HepG2 (cell line): Measurements from ENCODE around the gene CIROP. TPM values are rescaled to one million over a fixed set of nuclear protein-coding genes. Genes with fewer than 3 reads are reported as not detected.

Source experiments
- DNMT3B ChIP-seq: conservative IDR thresholded peaks from 2 replicates; pipeline ENCODE4 v1.6.1; 2016; ENCODE audit warnings: missing biosample characterization, control low read depth
- EZH2 ChIP-seq: conservative IDR thresholded peaks from 2 replicates; pipeline ENCODE4 v1.6.1; 2012; ENCODE audit warnings: mild to moderate bottlenecking, low read depth, low read length, moderate library complexity
- FOSL1 ChIP-seq: sonication (generic); formaldehyde crosslinking; IDR thresholded peaks from 2 replicates; pipeline ENCODE4 v1.9.0; 2021; ENCODE audit warnings: missing genetic modification reagents, borderline replicate concordance
- KLF11 ChIP-seq: IDR thresholded peaks from 2 replicates; pipeline ENCODE4 v1.6.1; 2016; ENCODE audit warnings: missing compliant biosample characterization
- MATR3 ChIP-seq: sonication (generic); formaldehyde crosslinking; IDR thresholded peaks from 2 replicates; pipeline ENCODE4 v1.4.0; 2020; ENCODE audit warnings: missing genetic modification reagents
- NFKB2 ChIP-seq: sonication (generic); formaldehyde crosslinking; IDR thresholded peaks from 2 replicates; pipeline ENCODE4 v1.4.0; 2020; ENCODE audit warnings: missing genetic modification reagents, borderline replicate concordance
- RBFOX2 ChIP-seq: fragments of 200-400 bp; formaldehyde crosslinking; IDR thresholded peaks from 2 replicates; pipeline ENCODE4 v1.6.1; 2017; ENCODE audit warnings: low read depth, mild to moderate bottlenecking, low read length
- TBP ChIP-seq: sonication (generic); formaldehyde crosslinking; IDR thresholded peaks from 2 replicates; pipeline ENCODE4 v1.5.0; 2020; ENCODE audit warnings: missing genetic modification reagents
- ZBTB42 ChIP-seq: sonication (generic); formaldehyde crosslinking; IDR thresholded peaks from 2 replicates; pipeline ENCODE4 v1.5.0; 2020; ENCODE audit warnings: mild to moderate bottlenecking, missing genetic modification reagents
- ZNF598 ChIP-seq: sonication (generic); formaldehyde crosslinking; IDR thresholded peaks from 2 replicates; pipeline ENCODE4 v1.5.1; 2020; ENCODE audit warnings: mild to moderate bottlenecking, missing genetic modification reagents, borderline replicate concordance
- ZNF619 ChIP-seq: sonication (generic); formaldehyde crosslinking; IDR thresholded peaks from 2 replicates; pipeline ENCODE4 v1.4.0; 2020; ENCODE audit warnings: mild to moderate bottlenecking, missing genetic modification reagents
- ZNF878 ChIP-seq: sonication (generic); formaldehyde crosslinking; IDR thresholded peaks from 2 replicates; pipeline ENCODE4 v1.8.1; 2023; ENCODE audit warnings: mild to moderate bottlenecking, missing genetic modification reagents, moderate library complexity
- polyA plus RNA-seq, 8 experiments: library from polyadenylated mRNA; depleted of rRNA in 3 of 8; stranded (reverse) in 7 of 8; unstranded in 1 of 8; fragments of >200 nt; fragmentation: Illumina TruSeq in 4 of 8; extraction: Trizol in 4 of 8; gene quantifications; 2 replicates each; pipeline versions ENCODE4 v1.2.1 to v1.2.3, GENCODE V29; 2011 to 2016; ENCODE audit warnings: low read depth in 4 of 8, missing spikeins in 1 of 8, mixed read lengths in 1 of 8; ENCODE audit not compliant: insufficient read depth in 1 of 8
- total RNA-seq, 5 experiments: library from RNA; depleted of rRNA; stranded (reverse); fragments of >200 nt; fragmentation: Illumina TruSeq; extraction: Trizol; gene quantifications; 2 replicates each; pipeline ENCODE4 v1.2.3, GENCODE V29; 2016; ENCODE audit warnings: low read depth in 1 of 5
- TF ChIP-seq, protein P1 (sequence below): sonication (generic); formaldehyde crosslinking; IDR thresholded peaks from 2 replicates; pipeline ENCODE4 v1.4.0; 2020; ENCODE audit warnings: missing genetic modification reagents
- TF ChIP-seq, protein P2 (sequence below): sonication (generic); formaldehyde crosslinking; IDR thresholded peaks from 2 replicates; pipeline ENCODE4 v1.5.1; 2020; ENCODE audit warnings: mild to moderate bottlenecking, moderate library complexity, missing genetic modification reagents
- TF ChIP-seq, protein P3 (sequence below): sonication (generic); formaldehyde crosslinking; IDR thresholded peaks from 2 replicates; pipeline ENCODE4 v1.8.0; 2022; ENCODE audit warnings: mild to moderate bottlenecking, missing genetic modification reagents; ENCODE audit not compliant: insufficient replicate concordance
- TF ChIP-seq, protein P4 (sequence below): sonication (generic); formaldehyde crosslinking; IDR thresholded peaks from 2 replicates; pipeline ENCODE4 v1.4.0; 2020; ENCODE audit warnings: missing genetic modification reagents
- TF ChIP-seq, protein P5 (sequence below): IDR thresholded peaks from 2 replicates; pipeline ENCODE4 v1.6.1; 2016; ENCODE audit warnings: control low read depth

CIROP gene
- total and polyA plus RNA-seq, 2 of the 13 experiments (the other 11 are each of a cell fraction or from before 2014, with no cell fraction given): 0.07 TPM; not detected in 1

DNA sequence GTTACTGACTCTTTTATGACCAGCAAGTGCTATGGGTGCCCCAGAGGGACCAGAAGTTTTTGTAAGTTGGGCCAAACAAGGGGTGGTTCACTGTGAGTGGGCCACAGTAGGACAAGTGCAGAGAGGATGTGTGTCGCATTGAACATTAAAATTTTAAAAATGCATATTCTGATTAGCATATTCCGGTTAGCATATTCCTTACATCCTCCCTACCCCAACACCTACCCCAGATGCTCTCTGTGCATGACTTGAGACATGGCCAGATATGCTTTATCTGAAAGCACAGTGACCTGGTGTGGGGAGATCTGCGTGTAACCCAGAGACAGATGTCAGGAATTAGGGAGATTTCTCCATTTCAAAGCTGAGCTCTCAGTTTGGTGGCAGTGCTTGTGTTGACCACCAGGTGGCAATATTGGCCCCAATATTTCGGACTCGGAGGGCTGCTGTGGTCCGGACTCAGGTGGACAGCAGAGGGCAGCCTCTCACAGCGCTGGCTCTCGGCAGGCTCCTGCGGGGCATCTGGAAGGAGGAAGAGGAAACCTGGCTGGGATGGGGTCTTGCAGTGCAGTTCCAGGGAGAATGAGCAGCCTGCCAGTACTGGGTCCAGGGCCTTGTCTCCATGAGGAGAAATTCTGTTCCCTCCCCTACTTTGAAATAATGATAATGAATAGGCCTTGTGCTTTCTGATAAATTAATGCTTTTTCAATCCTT lies 15.9 kb upstream of the CIROP start (continued):
- TF ChIP-seq, protein P1, sequence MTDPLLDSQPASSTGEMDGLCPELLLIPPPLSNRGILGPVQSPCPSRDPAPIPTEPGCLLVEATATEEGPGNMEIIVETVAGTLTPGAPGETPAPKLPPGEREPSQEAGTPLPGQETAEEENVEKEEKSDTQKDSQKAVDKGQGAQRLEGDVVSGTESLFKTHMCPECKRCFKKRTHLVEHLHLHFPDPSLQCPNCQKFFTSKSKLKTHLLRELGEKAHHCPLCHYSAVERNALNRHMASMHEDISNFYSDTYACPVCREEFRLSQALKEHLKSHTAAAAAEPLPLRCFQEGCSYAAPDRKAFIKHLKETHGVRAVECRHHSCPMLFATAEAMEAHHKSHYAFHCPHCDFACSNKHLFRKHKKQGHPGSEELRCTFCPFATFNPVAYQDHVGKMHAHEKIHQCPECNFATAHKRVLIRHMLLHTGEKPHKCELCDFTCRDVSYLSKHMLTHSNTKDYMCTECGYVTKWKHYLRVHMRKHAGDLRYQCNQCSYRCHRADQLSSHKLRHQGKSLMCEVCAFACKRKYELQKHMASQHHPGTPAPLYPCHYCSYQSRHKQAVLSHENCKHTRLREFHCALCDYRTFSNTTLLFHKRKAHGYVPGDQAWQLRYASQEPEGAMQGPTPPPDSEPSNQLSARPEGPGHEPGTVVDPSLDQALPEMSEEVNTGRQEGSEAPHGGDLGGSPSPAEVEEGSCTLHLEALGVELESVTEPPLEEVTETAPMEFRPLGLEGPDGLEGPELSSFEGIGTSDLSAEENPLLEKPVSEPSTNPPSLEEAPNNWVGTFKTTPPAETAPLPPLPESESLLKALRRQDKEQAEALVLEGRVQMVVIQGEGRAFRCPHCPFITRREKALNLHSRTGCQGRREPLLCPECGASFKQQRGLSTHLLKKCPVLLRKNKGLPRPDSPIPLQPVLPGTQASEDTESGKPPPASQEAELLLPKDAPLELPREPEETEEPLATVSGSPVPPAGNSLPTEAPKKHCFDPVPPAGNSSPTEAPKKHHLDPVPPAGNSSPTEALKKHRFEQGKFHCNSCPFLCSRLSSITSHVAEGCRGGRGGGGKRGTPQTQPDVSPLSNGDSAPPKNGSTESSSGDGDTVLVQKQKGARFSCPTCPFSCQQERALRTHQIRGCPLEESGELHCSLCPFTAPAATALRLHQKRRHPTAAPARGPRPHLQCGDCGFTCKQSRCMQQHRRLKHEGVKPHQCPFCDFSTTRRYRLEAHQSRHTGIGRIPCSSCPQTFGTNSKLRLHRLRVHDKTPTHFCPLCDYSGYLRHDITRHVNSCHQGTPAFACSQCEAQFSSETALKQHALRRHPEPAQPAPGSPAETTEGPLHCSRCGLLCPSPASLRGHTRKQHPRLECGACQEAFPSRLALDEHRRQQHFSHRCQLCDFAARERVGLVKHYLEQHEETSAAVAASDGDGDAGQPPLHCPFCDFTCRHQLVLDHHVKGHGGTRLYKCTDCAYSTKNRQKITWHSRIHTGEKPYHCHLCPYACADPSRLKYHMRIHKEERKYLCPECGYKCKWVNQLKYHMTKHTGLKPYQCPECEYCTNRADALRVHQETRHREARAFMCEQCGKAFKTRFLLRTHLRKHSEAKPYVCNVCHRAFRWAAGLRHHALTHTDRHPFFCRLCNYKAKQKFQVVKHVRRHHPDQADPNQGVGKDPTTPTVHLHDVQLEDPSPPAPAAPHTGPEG: no peak
- TF ChIP-seq FOSL1 (no peak), ZNF619 (CRISPR knock-in tag) (no peak), KLF11 (CRISPR knock-in tag) (no peak; the same call in 1 of the 2 replicates), TBP (CRISPR knock-in tag) (peak; percentile 94; the same call in 1 of the 2 replicates), DNMT3B (CRISPR knock-in tag) (peak; percentile 35; the same call in 1 of the 2 replicates), ZBTB42 (CRISPR knock-in tag) (no peak), ZNF598 (peak; percentile 98), NFKB2 (CRISPR knock-in tag) (peak; percentile 90; the same call in 1 of the 2 replicates), EZH2 (no peak; the same call in 1 of the 2 replicates), RBFOX2 (no peak), MATR3 (CRISPR knock-in tag) (no peak), ZNF878 (CRISPR knock-in tag) (0 out of 2 replicates have a peak, but pooled peaks have one; percentile 25)
- TF ChIP-seq, protein P2, sequence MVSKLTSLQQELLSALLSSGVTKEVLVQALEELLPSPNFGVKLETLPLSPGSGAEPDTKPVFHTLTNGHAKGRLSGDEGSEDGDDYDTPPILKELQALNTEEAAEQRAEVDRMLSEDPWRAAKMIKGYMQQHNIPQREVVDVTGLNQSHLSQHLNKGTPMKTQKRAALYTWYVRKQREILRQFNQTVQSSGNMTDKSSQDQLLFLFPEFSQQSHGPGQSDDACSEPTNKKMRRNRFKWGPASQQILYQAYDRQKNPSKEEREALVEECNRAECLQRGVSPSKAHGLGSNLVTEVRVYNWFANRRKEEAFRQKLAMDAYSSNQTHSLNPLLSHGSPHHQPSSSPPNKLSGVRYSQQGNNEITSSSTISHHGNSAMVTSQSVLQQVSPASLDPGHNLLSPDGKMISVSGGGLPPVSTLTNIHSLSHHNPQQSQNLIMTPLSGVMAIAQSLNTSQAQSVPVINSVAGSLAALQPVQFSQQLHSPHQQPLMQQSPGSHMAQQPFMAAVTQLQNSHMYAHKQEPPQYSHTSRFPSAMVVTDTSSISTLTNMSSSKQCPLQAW: peak; percentile 97
- TF ChIP-seq, protein P3, sequence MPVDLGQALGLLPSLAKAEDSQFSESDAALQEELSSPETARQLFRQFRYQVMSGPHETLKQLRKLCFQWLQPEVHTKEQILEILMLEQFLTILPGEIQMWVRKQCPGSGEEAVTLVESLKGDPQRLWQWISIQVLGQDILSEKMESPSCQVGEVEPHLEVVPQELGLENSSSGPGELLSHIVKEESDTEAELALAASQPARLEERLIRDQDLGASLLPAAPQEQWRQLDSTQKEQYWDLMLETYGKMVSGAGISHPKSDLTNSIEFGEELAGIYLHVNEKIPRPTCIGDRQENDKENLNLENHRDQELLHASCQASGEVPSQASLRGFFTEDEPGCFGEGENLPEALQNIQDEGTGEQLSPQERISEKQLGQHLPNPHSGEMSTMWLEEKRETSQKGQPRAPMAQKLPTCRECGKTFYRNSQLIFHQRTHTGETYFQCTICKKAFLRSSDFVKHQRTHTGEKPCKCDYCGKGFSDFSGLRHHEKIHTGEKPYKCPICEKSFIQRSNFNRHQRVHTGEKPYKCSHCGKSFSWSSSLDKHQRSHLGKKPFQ (CRISPR knock-in tag): no peak
- TF ChIP-seq, protein P4, sequence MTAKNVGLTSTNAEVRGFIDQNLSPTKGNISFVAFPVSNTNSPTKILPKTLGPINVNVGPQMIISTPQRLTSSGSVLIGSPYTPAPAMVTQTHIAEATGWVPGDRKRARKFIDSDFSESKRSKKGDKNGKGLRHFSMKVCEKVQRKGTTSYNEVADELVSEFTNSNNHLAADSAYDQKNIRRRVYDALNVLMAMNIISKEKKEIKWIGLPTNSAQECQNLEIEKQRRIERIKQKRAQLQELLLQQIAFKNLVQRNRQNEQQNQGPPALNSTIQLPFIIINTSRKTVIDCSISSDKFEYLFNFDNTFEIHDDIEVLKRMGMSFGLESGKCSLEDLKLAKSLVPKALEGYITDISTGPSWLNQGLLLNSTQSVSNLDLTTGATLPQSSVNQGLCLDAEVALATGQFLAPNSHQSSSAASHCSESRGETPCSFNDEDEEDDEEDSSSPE (CRISPR knock-in tag): peak; percentile 59; the same call in 1 of the 2 replicates
- TF ChIP-seq, protein P5, sequence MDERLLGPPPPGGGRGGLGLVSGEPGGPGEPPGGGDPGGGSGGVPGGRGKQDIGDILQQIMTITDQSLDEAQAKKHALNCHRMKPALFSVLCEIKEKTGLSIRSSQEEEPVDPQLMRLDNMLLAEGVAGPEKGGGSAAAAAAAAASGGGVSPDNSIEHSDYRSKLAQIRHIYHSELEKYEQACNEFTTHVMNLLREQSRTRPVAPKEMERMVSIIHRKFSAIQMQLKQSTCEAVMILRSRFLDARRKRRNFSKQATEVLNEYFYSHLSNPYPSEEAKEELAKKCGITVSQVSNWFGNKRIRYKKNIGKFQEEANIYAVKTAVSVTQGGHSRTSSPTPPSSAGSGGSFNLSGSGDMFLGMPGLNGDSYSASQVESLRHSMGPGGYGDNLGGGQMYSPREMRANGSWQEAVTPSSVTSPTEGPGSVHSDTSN (CRISPR knock-in tag): no peak
